ENCODE results near the gene RBBP4. TPM values are rescaled to one million over a fixed set of nuclear protein-coding genes. Genes with fewer than 3 reads are reported as not detected.
A peak's percentile ranks its signal among the peaks of the same experiment; 100 is the strongest.

The RBBP4 gene
- total RNA-seq, 4 donors from 2014 or later: 50.0 to 92.3 (median 53.0) TPM

GRCh38 chr1:32713081-32713480, 62.1 kb downstream of the RBBP4 start:
- H3K27ac ChIP-seq: no peak overlapping the region
- ATAC-seq (no peak), DNase-seq (no peak)
- no peaks in the 10 kb centered on the region for H3K27me3 ChIP-seq
- no peak overlapping the region for H3K4me3 ChIP-seq
- intact Hi-C loops (cut with DNase I; ENCODE audit: low total_unique reads) (loop anchor here (2.0 kb wide), 1 partner anchor 28 kb away; a partner anchor contains a TSS), in situ Hi-C loops (cut with MboI; ENCODE audit: low sequenced_read_pairs in 4 of 4) (loop anchor here in 3 of 4 donors (5.0 to 10.0 kb wide), 2 partner anchors 62 to 64 kb away; no protein-coding TSS in a partner anchor)
- TF ChIP-seq CTCF (IDR thresholded peaks at IDR 0.05 in 4 of 5, conservative IDR thresholded peaks at IDR 0.05 in 1 of 5) (no peak), POLR2A (IDR thresholded peaks at IDR 0.05) (no peak)
- H3K9me3 ChIP-seq: no peaks in the 10 kb centered on the region
- H3K36me3 ChIP-seq: no peaks in the 10 kb centered on the region
- no peaks in the 10 kb centered on the region for H3K4me1 ChIP-seq

- Histone ChIP-seq H3K4me1 (no peaks in the 10 kb centered on the region), H3K27me3 (no peaks in the 10 kb centered on the region), H3K4me3 (no peak overlapping the region), H3K27ac (no peak overlapping the region), H3K36me3 (no peaks in the 10 kb centered on the region), H3K9me3 (no peaks in the 10 kb centered on the region)
- DNase-seq: no peak
- intact Hi-C loops (cut with DNase I; ENCODE audit: low total_unique reads) (no loop called here), in situ Hi-C loops (cut with MboI; ENCODE audit: low sequenced_read_pairs in 4 of 4) (loop anchor here in 3 of 4 donors (5.0 to 10.0 kb wide), 2 partner anchors 61 to 63 kb away; no protein-coding TSS in a partner anchor)
- no peak for ATAC-seq
- no peak for TF ChIP-seq POLR2A (IDR thresholded peaks at IDR 0.05)
- no peak for TF ChIP-seq CTCF (IDR thresholded peaks at IDR 0.05 in 4 of 5, conservative IDR thresholded peaks at IDR 0.05 in 1 of 5)
Observed at GRCh38 chr1:32714277-32714676, 63.3 kb downstream of the RBBP4 start.

GRCh38 chr1:32715901-32716311, 64.9 kb downstream of the RBBP4 start:
- H3K27me3 ChIP-seq: no peaks in the 10 kb centered on the region
- no peaks in the 10 kb centered on the region for H3K36me3 ChIP-seq
- DNase-seq (no peak), ATAC-seq (no peak)
- H3K4me3 ChIP-seq: no peak overlapping the region
- TF ChIP-seq CTCF (IDR thresholded peaks at IDR 0.05 in 4 of 5, conservative IDR thresholded peaks at IDR 0.05 in 1 of 5) (no peak), POLR2A (IDR thresholded peaks at IDR 0.05) (no peak)
- in situ Hi-C loops (cut with MboI; ENCODE audit: low sequenced_read_pairs in 4 of 4): loop anchor here in 1 of 4 donors (10.0 kb wide), 1 partner anchor 59 kb away; no protein-coding TSS in a partner anchor
- intact Hi-C loops (cut with DNase I; ENCODE audit: low total_unique reads): no loop called here
- no peak overlapping the region for H3K27ac ChIP-seq
- no peaks in the 10 kb centered on the region for H3K9me3 ChIP-seq
- H3K4me1 ChIP-seq: no peaks in the 10 kb centered on the region

- peak in 1 of 2 donors; percentile 57 for ATAC-seq
- Histone ChIP-seq H3K27ac (no peak overlapping the region), H3K4me1 (no peaks in the 10 kb centered on the region), H3K4me3 (no peak overlapping the region), H3K36me3 (no peaks in the 10 kb centered on the region), H3K27me3 (no peaks in the 10 kb centered on the region), H3K9me3 (no peaks in the 10 kb centered on the region)
- intact Hi-C loops (cut with DNase I; ENCODE audit: low total_unique reads) (no loop called here), in situ Hi-C loops (cut with MboI; ENCODE audit: low sequenced_read_pairs in 4 of 4) (loop anchor here in 1 of 4 donors (10.0 kb wide), 1 partner anchor 58 kb away; no protein-coding TSS in a partner anchor)
- DNase-seq: peak in 1 of 2 donors; percentile 65
- TF ChIP-seq POLR2A (IDR thresholded peaks at IDR 0.05) (no peak), CTCF (IDR thresholded peaks at IDR 0.05 in 4 of 5, conservative IDR thresholded peaks at IDR 0.05 in 1 of 5) (no peak)
Observed at GRCh38 chr1:32716312-32717148, 65.5 kb downstream of the RBBP4 start.

Measured in gastrocnemius medialis (tissue), 4 donors.